WTC11 (cell line): ENCODE results near the gene GJD2. TPM values are rescaled to one million over a fixed set of nuclear protein-coding genes. Genes with fewer than 3 reads are reported as not detected.

ENCODE experiments used
- ATAC-seq: fragments of 200-7000 bp; cut with Tn5 transposase; 2 replicates; pipeline ENCODE4 v1.10.0; 2021; ENCODE audit warnings: mild to moderate bottlenecking, moderate library complexity
- CTCF ChIA-PET: fragments of 300-600 bp; sonication (Branson Sonifier 250); formaldehyde crosslinking; loops from one replicate; lab custom pipeline; 2021; ENCODE audit warnings: antibody characterized with exemption; lab: Charles Lee
- POLR2A ChIA-PET: fragments of 350-600 bp; sonication (Branson Sonifier 250); formaldehyde crosslinking; loops from one replicate; lab custom pipeline; 2021; ENCODE audit warnings: antibody characterized with exemption; lab: Charles Lee
- DNase-seq: peaks from one replicate; pipeline ENCODE4 v3.0.0; 2021; ENCODE audit warnings: low spot score
- H3K27ac Mint-ChIP-seq: 2 replicates; pipeline ENCODE4 v1.8.0; 2021; ENCODE audit warnings: mixed read lengths
- H3K27me3 Mint-ChIP-seq: 2 replicates; pipeline ENCODE4 v1.8.0; 2021; ENCODE audit warnings: low read depth, mild to moderate bottlenecking, moderate library complexity, mixed read lengths
- H3K36me3 Mint-ChIP-seq: 2 replicates; pipeline ENCODE4 v1.8.0; 2021; ENCODE audit warnings: mixed read lengths
- H3K4me1 Mint-ChIP-seq: 2 replicates; pipeline ENCODE4 v1.8.0; 2022; ENCODE audit warnings: mixed read lengths
- H3K4me3 Mint-ChIP-seq: 2 replicates; pipeline ENCODE4 v1.8.0; 2021; ENCODE audit warnings: mild to moderate bottlenecking, moderate library complexity, mixed read lengths
- H3K9me3 Mint-ChIP-seq: 2 replicates; pipeline ENCODE4 v1.8.0; 2021; ENCODE audit warnings: mixed read lengths
- ATF1 ChIP-seq: sonication (generic); formaldehyde crosslinking; IDR thresholded peaks from 2 replicates; pipeline ENCODE4 v1.8.1; 2023; ENCODE audit warnings: mild to moderate bottlenecking, moderate library complexity, missing genetic modification reagents
- CDX4 ChIP-seq: fragments of 250-450 bp; sonication (Bioruptor Pico); IDR thresholded peaks from 2 replicates; pipeline ENCODE4 v1.9.0; 2021; ENCODE audit warnings: moderate library complexity, mild to moderate bottlenecking, inconsistent platforms, borderline replicate concordance
- E2F5 ChIP-seq: sonication (generic); formaldehyde crosslinking; IDR thresholded peaks from 2 replicates; pipeline ENCODE4 v1.8.1; 2022; ENCODE audit warnings: mild to moderate bottlenecking, moderate library complexity, missing genetic modification reagents
- ELF4 ChIP-seq: sonication (generic); formaldehyde crosslinking; IDR thresholded peaks from 2 replicates; pipeline ENCODE4 v1.8.1; 2022; ENCODE audit warnings: low read depth, mild to moderate bottlenecking, moderate library complexity, missing genetic modification reagents
- ERG ChIP-seq: fragments of 250-450 bp; sonication (Bioruptor Pico); IDR thresholded peaks from 2 replicates; pipeline ENCODE4 v1.8.0; 2021; ENCODE audit warnings: mild to moderate bottlenecking
- FOXK1 ChIP-seq: sonication (generic); formaldehyde crosslinking; IDR thresholded peaks from 2 replicates; pipeline ENCODE4 v1.8.0; 2022; ENCODE audit warnings: mild to moderate bottlenecking, moderate library complexity, missing genetic modification reagents
- FOXP1 ChIP-seq: sonication (generic); formaldehyde crosslinking; IDR thresholded peaks from 2 replicates; pipeline ENCODE4 v1.8.0; 2022; ENCODE audit warnings: missing genetic modification reagents, mild to moderate bottlenecking, moderate library complexity, borderline replicate concordance
- GABPB1 ChIP-seq: sonication (generic); formaldehyde crosslinking; IDR thresholded peaks from 2 replicates; pipeline ENCODE4 v1.8.1; 2023; ENCODE audit warnings: mild to moderate bottlenecking, missing genetic modification reagents
- NFATC4 ChIP-seq: fragments of 250-450 bp; sonication (Bioruptor Pico); IDR thresholded peaks from 2 replicates; pipeline ENCODE4 v1.9.0; 2021; ENCODE audit warnings: mild to moderate bottlenecking
- NFYB ChIP-seq: sonication (generic); formaldehyde crosslinking; conservative IDR thresholded peaks from 2 replicates; pipeline ENCODE4 v1.8.0; 2022; ENCODE audit warnings: low read depth, missing genetic modification reagents
- NR3C1 ChIP-seq: sonication (generic); formaldehyde crosslinking; conservative IDR thresholded peaks from 2 replicates; pipeline ENCODE4 v1.8.1; 2023; ENCODE audit warnings: low read depth, mild to moderate bottlenecking, missing genetic modification reagents
- OVOL2 ChIP-seq: fragments of 250-450 bp; sonication (Bioruptor Pico); IDR thresholded peaks from 2 replicates; pipeline ENCODE4 v1.9.0; 2021; ENCODE audit warnings: mild to moderate bottlenecking, borderline replicate concordance
- SOX15 ChIP-seq: fragments of 250-450 bp; sonication (Bioruptor Pico); IDR thresholded peaks from 2 replicates; pipeline ENCODE4 v1.9.0; 2021; ENCODE audit warnings: mild to moderate bottlenecking
- ZMAT4 ChIP-seq: fragments of 250-450 bp; sonication (Bioruptor Pico); IDR thresholded peaks from 2 replicates; pipeline ENCODE4 v1.9.0; 2021; ENCODE audit warnings: mild to moderate bottlenecking
- ZNF138 ChIP-seq: sonication (generic); formaldehyde crosslinking; conservative IDR thresholded peaks from 2 replicates; pipeline ENCODE4 v1.8.1; 2022; ENCODE audit warnings: mild to moderate bottlenecking, moderate library complexity, missing genetic modification reagents
- ZNF232 ChIP-seq: sonication (generic); formaldehyde crosslinking; IDR thresholded peaks from 2 replicates; pipeline ENCODE4 v1.8.0; 2022; ENCODE audit warnings: mild to moderate bottlenecking, missing genetic modification reagents
- ZNF263 ChIP-seq: sonication (generic); formaldehyde crosslinking; IDR thresholded peaks from 2 replicates; pipeline ENCODE4 v1.8.1; 2022; ENCODE audit warnings: low read depth, mild to moderate bottlenecking, moderate library complexity, missing genetic modification reagents
- ZNF281 ChIP-seq: sonication (generic); formaldehyde crosslinking; IDR thresholded peaks from 2 replicates; pipeline ENCODE4 v1.8.0; 2023; ENCODE audit warnings: mild to moderate bottlenecking, missing genetic modification reagents
- ZNF416 ChIP-seq: fragments of 250-450 bp; sonication (Bioruptor Pico); IDR thresholded peaks from 2 replicates; pipeline ENCODE4 v1.9.0; 2021; ENCODE audit warnings: mild to moderate bottlenecking, inconsistent platforms
- ZNF423 ChIP-seq: fragments of 250-450 bp; sonication (Bioruptor Pico); IDR thresholded peaks from 2 replicates; pipeline ENCODE4 v2.1.2; 2022; ENCODE audit warnings: mild to moderate bottlenecking, moderate library complexity
- ZNF532 ChIP-seq: fragments of 250-450 bp; sonication (Bioruptor Pico); IDR thresholded peaks from 2 replicates; pipeline ENCODE4 v1.9.0; 2021; ENCODE audit warnings: mild to moderate bottlenecking, borderline replicate concordance
- total RNA-seq: library from RNA; stranded (reverse); gene quantifications from 3 replicates; pipeline ENCODE4 v1.2.3, GENCODE V29; 2021

Gene GJD2
- total RNA-seq, 1 experiment from 2014 or later: 0.22 TPM

GRCh38 chr15:34722439-34722836 is 32.4 kb downstream of the GJD2 start:
- POLR2A ChIA-PET: interaction anchor here (0.6 kb wide), 1 partner anchor 80 kb away, joined by 3 read pairs; no protein-coding TSS in a partner anchor
- DNase-seq: no peak

GRCh38 chr15:34721802-34722438 is 32.9 kb downstream of the GJD2 start:
- Mint-ChIP-seq H3K27ac (no peak overlapping the region), H3K9me3 (peaks cover 5% of the 10 kb centered on the region), H3K4me3 (peak overlapping the region; percentile 60), H3K4me1 (peaks cover 34% of the 10 kb centered on the region), H3K36me3 (peaks cover 1% of the 10 kb centered on the region; the same call in 1 of the 2 replicates), H3K27me3 (no peaks in the 10 kb centered on the region; the same call in none of the 2 replicates)
- ChIA-PET POLR2A (interaction anchor here (0.6 kb wide), 1 partner anchor 80 kb away, joined by 3 read pairs; no protein-coding TSS in a partner anchor), CTCF (interaction anchor here (0.5 to 2.5 kb wide), 2 partner anchors 14 to 115 kb away, joined by 3 to 13 read pairs; no protein-coding TSS in a partner anchor)
- ATAC-seq (peak; percentile 89), DNase-seq (peak; percentile 46)
- TF ChIP-seq ZNF423 (CRISPR knock-in tag): no peak
- TF ChIP-seq NFATC4 (CRISPR knock-in tag): no peak
- TF ChIP-seq ZNF532 (CRISPR knock-in tag): no peak
- TF ChIP-seq FOXP1: no peak
- TF ChIP-seq ZNF263 (CRISPR knock-in tag): no peak
- TF ChIP-seq ZNF138: no peak
- TF ChIP-seq ZMAT4 (CRISPR knock-in tag): no peak
- TF ChIP-seq ELF4 (CRISPR knock-in tag): no peak
- TF ChIP-seq NR3C1 (CRISPR knock-in tag): no peak
- 0 out of 2 replicates have a peak, but pooled peaks have one; percentile 27 for TF ChIP-seq E2F5
- TF ChIP-seq ZNF416 (CRISPR knock-in tag): no peak
- TF ChIP-seq ZNF232: no peak
- TF ChIP-seq SOX15 (CRISPR knock-in tag): no peak
- no peak for TF ChIP-seq ATF1 (CRISPR knock-in tag)
- TF ChIP-seq GABPB1: no peak
- no peak for TF ChIP-seq ERG (CRISPR knock-in tag)

More at GRCh38 chr15:34722439-34722836, 32.4 kb downstream of the GJD2 start:
- Mint-ChIP-seq H3K27ac (no peak overlapping the region), H3K4me3 (peak overlapping the region; percentile 60), H3K9me3 (peaks cover 10% of the 10 kb centered on the region), H3K27me3 (no peaks in the 10 kb centered on the region; the same call in none of the 2 replicates), H3K36me3 (peaks cover 6% of the 10 kb centered on the region; the same call in 1 of the 2 replicates), H3K4me1 (peaks cover 34% of the 10 kb centered on the region)
- TF ChIP-seq FOXK1 (CRISPR knock-in tag) (no peak), ZNF281 (CRISPR knock-in tag) (no peak), OVOL2 (no peak), NFYB (CRISPR knock-in tag) (no peak), CDX4 (CRISPR knock-in tag) (no peak)
- peak; percentile 27 for ATAC-seq
- CTCF ChIA-PET: interaction anchor here (2.5 kb wide), 1 partner anchor 14 kb away, joined by 13 read pairs; no protein-coding TSS in a partner anchor
